Upper lobe of left lung (tissue), 6 donors: ENCODE measurements around the gene PFN4. TPM values are rescaled to one million over a fixed set of nuclear protein-coding genes. Genes with fewer than 3 reads are reported as not detected.

ENCODE experiments used
- ATAC-seq, 2 donors: fragments of 200-7000 bp; cut with Tn5 transposase; one replicate each; pipeline ENCODE4 v1.9.1; 2022; ENCODE audit warnings: mild to moderate bottlenecking in 2 of 2, moderate library complexity in 2 of 2; ENCODE audit not compliant: low FRiP score in 2 of 2
- DNase-seq, 2 donors: peaks; one replicate each; pipeline ENCODE4 v3.0.0-alpha.2; 2019 to 2020
- H3K27ac ChIP-seq, 4 donors: fragments of 200-600 bp; sonication (generic); one replicate each; pipeline ENCODE4 v1.5.1; 2016 to 2019
- H3K27me3 ChIP-seq, 4 donors: fragments of 200-600 bp; sonication (generic); one replicate each; pipeline ENCODE4 v1.5.1; 2017 to 2019
- H3K36me3 ChIP-seq, 4 donors: fragments of 200-600 bp; sonication (generic); one replicate each; pipeline ENCODE4 v1.5.1; 2016 to 2019
- H3K4me1 ChIP-seq, 4 donors: fragments of 200-600 bp; sonication (generic); one replicate each; pipeline ENCODE4 v1.5.1; 2018 to 2019
- H3K4me3 ChIP-seq, 4 donors: fragments of 200-600 bp; sonication (generic); one replicate each; pipeline ENCODE4 v1.5.1; 2017 to 2019; ENCODE audit warnings: mild to moderate bottlenecking in 2 of 4, moderate library complexity in 1 of 4
- H3K9me3 ChIP-seq, 4 donors: fragments of 200-600 bp; sonication (generic); one replicate each; pipeline ENCODE4 v1.5.1; 2018 to 2019
- EP300 ChIP-seq, 4 donors: sonication (generic); formaldehyde crosslinking; IDR thresholded peaks; one replicate each; pipeline ENCODE4 v1.5.1; 2017; ENCODE audit warnings: antibody characterized with exemption in 4 of 4, control low read depth in 2 of 4
- POLR2A ChIP-seq, 4 donors: fragments of 450-650 bp; IDR thresholded peaks; one replicate each; pipeline ENCODE4 v1.5.1; 2016 to 2017; ENCODE audit warnings: antibody characterized with exemption in 4 of 4, mild to moderate bottlenecking in 2 of 4
- POLR2AphosphoS5 ChIP-seq, 2 donors: sonication (generic); formaldehyde crosslinking; IDR thresholded peaks; one replicate each; pipeline ENCODE4 v1.5.1; 2017; ENCODE audit warnings: antibody characterized with exemption in 2 of 2
- WGBS, 2 donors: methylation state at CpG; one replicate each; pipeline ENCODE4 v1.1.5; 2017 to 2018; 5-methylcytosine and 5-hydroxymethylcytosine counted together
- total RNA-seq, 6 donors: library from RNA; depleted of rRNA in 4 of 6; stranded (reverse); fragments of >200 nt in 4 of 6; gene quantifications; one replicate each; pipeline versions ENCODE4 v1.1.0 to v1.2.1, GENCODE V29; 2016 to 2021
- TF ChIP-seq, protein P1 (sequence below), 6 experiments: fragments of 450-650 bp in 4 of 6; fragments of 200-600 bp in 2 of 6; sonication (generic) in 2 of 6; IDR thresholded peaks; one replicate each; pipeline ENCODE4 v1.5.1; 2016 to 2019; ENCODE audit warnings: antibody characterized with exemption in 6 of 6
- donor health status: DM: no; HTN: no; CAD: no; lungs with moderate emphysema.
- donor health status: DM: no; HTN: yes; CAD: no; lungs with severe emphysema.

PFN4 gene
- total RNA-seq, 6 donors from 2014 or later: 0.54 TPM; not detected in 4

DNA sequence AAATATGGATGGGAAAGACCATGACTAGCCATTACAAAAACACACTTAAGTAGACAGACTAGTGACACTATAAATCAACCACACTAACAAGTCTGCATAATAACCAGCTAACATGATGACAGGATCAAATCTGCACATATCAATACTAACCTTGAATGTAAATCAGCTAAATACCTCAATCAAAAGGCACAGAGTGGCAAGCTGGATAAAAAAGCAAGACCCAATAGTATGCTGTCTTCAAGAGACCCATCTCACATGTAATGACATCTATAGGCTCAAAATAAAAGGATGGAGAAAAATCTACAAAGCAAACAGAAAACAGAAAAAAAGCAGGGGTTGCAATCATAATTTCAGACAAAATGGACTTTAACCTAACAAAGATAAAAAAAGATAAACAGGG, 16.3 kb downstream of the PFN4 start:
- H3K9me3 ChIP-seq: no peaks in the 10 kb centered on the region

DNA sequence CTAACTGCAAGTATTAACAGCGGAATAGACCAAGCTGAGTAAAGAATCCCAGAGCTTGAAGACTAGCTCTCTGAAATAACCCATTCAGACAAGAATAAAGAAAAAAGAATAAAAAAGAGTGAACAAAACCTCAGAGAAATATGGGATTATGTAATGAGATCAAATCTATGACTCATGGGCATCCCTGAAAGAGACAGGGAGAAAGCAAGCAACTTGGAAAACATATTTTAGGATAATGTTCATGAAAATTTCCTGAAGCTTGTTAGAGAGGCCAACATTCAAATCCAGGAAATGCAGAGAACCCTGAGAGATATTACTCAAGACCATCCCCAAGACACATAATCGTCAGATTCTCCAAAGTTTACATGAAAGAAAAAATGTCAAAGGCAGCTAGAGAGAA, 17.3 kb downstream of the PFN4 start:
- TF ChIP-seq, protein P1, sequence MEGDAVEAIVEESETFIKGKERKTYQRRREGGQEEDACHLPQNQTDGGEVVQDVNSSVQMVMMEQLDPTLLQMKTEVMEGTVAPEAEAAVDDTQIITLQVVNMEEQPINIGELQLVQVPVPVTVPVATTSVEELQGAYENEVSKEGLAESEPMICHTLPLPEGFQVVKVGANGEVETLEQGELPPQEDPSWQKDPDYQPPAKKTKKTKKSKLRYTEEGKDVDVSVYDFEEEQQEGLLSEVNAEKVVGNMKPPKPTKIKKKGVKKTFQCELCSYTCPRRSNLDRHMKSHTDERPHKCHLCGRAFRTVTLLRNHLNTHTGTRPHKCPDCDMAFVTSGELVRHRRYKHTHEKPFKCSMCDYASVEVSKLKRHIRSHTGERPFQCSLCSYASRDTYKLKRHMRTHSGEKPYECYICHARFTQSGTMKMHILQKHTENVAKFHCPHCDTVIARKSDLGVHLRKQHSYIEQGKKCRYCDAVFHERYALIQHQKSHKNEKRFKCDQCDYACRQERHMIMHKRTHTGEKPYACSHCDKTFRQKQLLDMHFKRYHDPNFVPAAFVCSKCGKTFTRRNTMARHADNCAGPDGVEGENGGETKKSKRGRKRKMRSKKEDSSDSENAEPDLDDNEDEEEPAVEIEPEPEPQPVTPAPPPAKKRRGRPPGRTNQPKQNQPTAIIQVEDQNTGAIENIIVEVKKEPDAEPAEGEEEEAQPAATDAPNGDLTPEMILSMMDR (IDR thresholded peaks at IDR 0.05): no peak
- TF ChIP-seq POLR2AphosphoS5 (IDR thresholded peaks at IDR 0.05): no peak
- TF ChIP-seq POLR2A (IDR thresholded peaks at IDR 0.05): no peak
- TF ChIP-seq EP300 (IDR thresholded peaks at IDR 0.05): no peak
- H3K27ac ChIP-seq: no peak overlapping the region
- no peak overlapping the region for H3K4me3 ChIP-seq
- H3K36me3 ChIP-seq: peaks cover 0 to 10% (median 3%) of the 10 kb centered on the region in 4 donors
- H3K4me1 ChIP-seq: peaks cover 0 to 3% (median 0%) of the 10 kb centered on the region in 4 donors
- ATAC-seq (peak in 1 of 2 donors; percentile 24), DNase-seq (no peak)
- no peaks in the 10 kb centered on the region for H3K27me3 ChIP-seq
- WGBS, 2 donors: 27 to 50% methylated on average over 2 of the region's 2 CpGs
- H3K9me3 ChIP-seq: no peaks in the 10 kb centered on the region

More for the DNA sequence above, 16.3 kb downstream of the PFN4 start:
- no peak for ATAC-seq
- Histone ChIP-seq H3K36me3 (peaks cover 0 to 10% (median 3%) of the 10 kb centered on the region in 4 donors), H3K4me3 (no peak overlapping the region), H3K27ac (no peak overlapping the region), H3K27me3 (no peaks in the 10 kb centered on the region), H3K4me1 (peaks cover 0 to 3% (median 0%) of the 10 kb centered on the region in 4 donors)
- TF ChIP-seq EP300 (IDR thresholded peaks at IDR 0.05): no peak
- no peak for TF ChIP-seq POLR2A (IDR thresholded peaks at IDR 0.05)
- TF ChIP-seq POLR2AphosphoS5 (IDR thresholded peaks at IDR 0.05): no peak
- TF ChIP-seq, protein P1 (IDR thresholded peaks at IDR 0.05): no peak
- DNase-seq: no peak

DNA sequence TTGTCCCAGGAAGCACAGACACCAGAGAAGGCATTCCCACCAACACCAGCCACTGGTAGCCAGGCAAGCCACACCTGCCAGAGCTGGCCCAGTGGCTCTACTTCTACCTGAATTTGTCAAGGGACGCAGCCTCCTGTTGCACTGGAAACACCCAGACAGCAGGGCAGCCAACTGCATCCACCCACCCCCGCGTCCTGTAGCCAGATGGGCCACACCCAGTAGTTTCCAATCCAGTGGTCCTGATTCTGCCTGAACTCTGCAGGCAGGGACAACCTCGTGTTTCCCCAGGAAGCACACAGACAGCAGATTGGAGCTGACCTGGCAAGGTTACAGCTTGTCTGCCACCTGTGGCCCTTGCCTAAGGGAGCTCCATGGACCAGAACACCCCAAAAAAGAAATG, 18.2 kb downstream of the PFN4 start:
- no peaks in the 10 kb centered on the region for H3K4me1 ChIP-seq
- DNase-seq: no peak
- no peaks in the 10 kb centered on the region for H3K27me3 ChIP-seq
- WGBS, 2 donors: 64 to 67% methylated on average over 1 to 4 of the region's 4 CpGs
- no peak overlapping the region for H3K4me3 ChIP-seq
- no peak overlapping the region for H3K27ac ChIP-seq
- peaks cover 0 to 10% (median 3%) of the 10 kb centered on the region in 4 donors for H3K36me3 ChIP-seq
- no peak for ATAC-seq
- no peaks in the 10 kb centered on the region for H3K9me3 ChIP-seq
- TF ChIP-seq POLR2A (IDR thresholded peaks at IDR 0.05) (no peak), EP300 (IDR thresholded peaks at IDR 0.05) (no peak)

DNA sequence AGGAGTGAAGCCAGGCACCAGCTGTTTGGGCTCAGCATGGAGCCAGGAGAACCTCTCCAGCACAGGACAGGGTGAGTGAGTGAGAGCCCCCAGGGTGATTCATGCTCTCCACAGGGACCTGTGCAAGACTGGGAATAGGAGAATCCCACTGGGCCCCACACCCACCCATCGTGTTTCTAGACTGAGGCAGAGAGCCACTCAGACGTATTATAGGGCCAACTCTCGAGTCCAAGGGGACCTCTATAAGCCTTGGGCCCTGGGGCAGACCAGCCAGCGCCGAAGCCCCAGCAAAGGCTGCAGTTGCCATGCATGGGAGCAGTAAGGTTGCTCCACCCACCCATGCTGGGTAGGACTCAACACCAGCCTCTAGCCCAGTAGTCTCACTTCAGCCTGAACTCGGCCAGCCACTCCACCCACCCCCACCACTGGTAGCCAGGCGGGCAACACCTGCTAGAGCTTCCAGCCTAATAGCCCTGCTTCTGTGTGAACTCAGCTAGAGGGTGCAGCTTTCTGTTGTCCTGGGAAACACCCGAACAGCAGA, 19.0 kb downstream of the PFN4 start:
- DNase-seq (peak in 1 of 2 donors; percentile 53), ATAC-seq (peak in 1 of 2 donors; percentile 67)
- Histone ChIP-seq H3K4me1 (no peaks in the 10 kb centered on the region), H3K4me3 (no peak overlapping the region), H3K27me3 (no peaks in the 10 kb centered on the region), H3K27ac (no peak overlapping the region), H3K36me3 (peaks cover 0 to 10% (median 3%) of the 10 kb centered on the region in 4 donors), H3K9me3 (no peaks in the 10 kb centered on the region)
- 95% methylated on average over 7 of the region's 8 CpGs; no CpG with 5 or more reads in 1 of the 2 donors for WGBS, 2 donors
- TF ChIP-seq, protein P1 (IDR thresholded peaks at IDR 0.05): no peak
- TF ChIP-seq POLR2AphosphoS5 (IDR thresholded peaks at IDR 0.05) (no peak), EP300 (IDR thresholded peaks at IDR 0.05) (no peak)

DNA sequence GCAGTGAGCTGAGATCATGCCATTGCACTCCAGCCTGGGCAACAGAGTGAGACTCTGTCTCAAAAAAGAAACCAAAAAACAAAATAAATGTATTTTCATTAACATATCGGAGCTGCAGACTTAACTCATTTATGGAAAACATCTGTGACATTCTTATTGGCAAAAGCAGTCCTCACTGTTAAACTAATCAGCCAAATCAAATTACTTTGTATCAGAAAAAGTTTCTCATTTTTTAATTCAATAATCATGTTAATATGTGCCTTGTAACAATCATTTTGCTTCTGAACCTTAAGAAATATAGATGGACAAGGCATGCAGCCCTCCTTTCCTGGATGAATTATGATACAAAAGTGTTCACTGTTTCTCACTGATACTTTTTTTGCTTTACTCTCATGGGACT, 20.5 kb downstream of the PFN4 start:
- ATAC-seq (no peak), DNase-seq (no peak)
- Histone ChIP-seq H3K27ac (no peak overlapping the region), H3K36me3 (peaks cover 0 to 10% (median 3%) of the 10 kb centered on the region in 4 donors), H3K9me3 (no peaks in the 10 kb centered on the region), H3K4me1 (no peaks in the 10 kb centered on the region), H3K27me3 (no peaks in the 10 kb centered on the region), H3K4me3 (no peak overlapping the region)
- TF ChIP-seq POLR2A (IDR thresholded peaks at IDR 0.05): no peak
- TF ChIP-seq, protein P1 (IDR thresholded peaks at IDR 0.05): no peak
- TF ChIP-seq POLR2AphosphoS5 (IDR thresholded peaks at IDR 0.05): no peak
- TF ChIP-seq EP300 (IDR thresholded peaks at IDR 0.05): no peak
- WGBS, 2 donors: 89 to 91% methylated on average over 1 of the region's 1 CpG
